ENCODE measurements around the gene SPECC1L. TPM values are rescaled to one million over a fixed set of nuclear protein-coding genes. Genes with fewer than 3 reads are reported as not detected.
"Not testable (repeated sequence)": the region's sequence is repeated elsewhere in the genome, so short reads cannot be mapped to it uniquely, and the experiment has no call there.

The SPECC1L gene
- total and polyA plus RNA-seq, 10 of the 15 experiments (the other 5 are each of a cell fraction or from before 2014, with no cell fraction given), result 1.9 to 40.6 (median 19.1) TPM

- H3K4me1 ChIP-seq (ENCODE audit: control insufficient read depth, insufficient read depth, low read length); BruUV-seq (replicated peaks); H3K4me3 ChIP-seq; in situ Hi-C loops (cut with MboI); H3K79me2 ChIP-seq (ENCODE audit: control insufficient read depth, insufficient read depth, low read length); DNase-seq (ENCODE audit: low read depth, low spot score); H3K27me3 ChIP-seq (replicated peaks in 1 of 2; ENCODE audit: control insufficient read depth in 2 of 2, insufficient read depth in 2 of 2, low read length in 1 of 2); RAD21 ChIA-PET (ENCODE audit: unreplicated experiment); H3K4me2 ChIP-seq (ENCODE audit: control insufficient read depth, insufficient read depth); intact Hi-C loops (cut with micrococcal nuclease; ENCODE audit: unreplicated experiment); SMC1A ChIA-PET (ENCODE audit: uncharacterized antibody, unreplicated experiment); H2AFZ ChIP-seq (ENCODE audit: control insufficient read depth, low read depth, low read length); POLR2A ChIA-PET; H4K20me1 ChIP-seq (ENCODE audit: control insufficient read depth, insufficient read depth); ATAC-seq; H3K36me3 ChIP-seq (ENCODE audit: control insufficient read depth in 2 of 2, insufficient read depth in 2 of 2, low read length in 1 of 2); H3K9me3 ChIP-seq (replicated peaks; ENCODE audit: control insufficient read depth, insufficient read depth, low read length); H3K27ac ChIP-seq (ENCODE audit: control insufficient read depth, insufficient read depth); CTCF ChIA-PET; FAIRE-seq; H3K9ac ChIP-seq (ENCODE audit: control insufficient read depth, insufficient read depth, low read length): not testable (repeated sequence)
- 98% methylated on average over 17 of the region's 19 CpGs for WGBS (ENCODE audit: insufficient coverage, insufficient replicate concordance, low lambda C conversion rate, missing lambda C conversion rate)
These were observed 7.2 kb upstream of the SPECC1L start for GRCh38 chr22:24263479-24263878.

GRCh38 chr22:24264329-24264896, 6.2 kb upstream of the SPECC1L start:
- intact Hi-C loops (cut with micrococcal nuclease; ENCODE audit: unreplicated experiment); BruUV-seq (replicated peaks); SMC1A ChIA-PET (ENCODE audit: uncharacterized antibody, unreplicated experiment); H3K4me1 ChIP-seq (ENCODE audit: control insufficient read depth, insufficient read depth, low read length); H4K20me1 ChIP-seq (ENCODE audit: control insufficient read depth, insufficient read depth); H3K4me3 ChIP-seq; FAIRE-seq; H3K9me3 ChIP-seq (replicated peaks; ENCODE audit: control insufficient read depth, insufficient read depth, low read length); in situ Hi-C loops (cut with MboI); H3K4me2 ChIP-seq (ENCODE audit: control insufficient read depth, insufficient read depth); H3K9ac ChIP-seq (ENCODE audit: control insufficient read depth, insufficient read depth, low read length); H3K36me3 ChIP-seq (ENCODE audit: control insufficient read depth in 2 of 2, insufficient read depth in 2 of 2, low read length in 1 of 2); H3K27ac ChIP-seq (ENCODE audit: control insufficient read depth, insufficient read depth); H3K79me2 ChIP-seq (ENCODE audit: control insufficient read depth, insufficient read depth, low read length); RAD21 ChIA-PET (ENCODE audit: unreplicated experiment); POLR2A ChIA-PET; H3K27me3 ChIP-seq (replicated peaks in 1 of 2; ENCODE audit: control insufficient read depth in 2 of 2, insufficient read depth in 2 of 2, low read length in 1 of 2); ATAC-seq; DNase-seq (ENCODE audit: low read depth, low spot score); CTCF ChIA-PET: not testable (repeated sequence)
- whole genome bisulfite sequencing (ENCODE audit: insufficient coverage, insufficient replicate concordance, low lambda C conversion rate, missing lambda C conversion rate), result 94% methylated on average over 2 of the region's 9 CpGs
- TF ChIP-seq RAD51 (IDR thresholded peaks at IDR 0.05), result peak; percentile 57; the same call in 1 of the 2 replicates
- H2AFZ ChIP-seq (ENCODE audit: control insufficient read depth, low read depth, low read length), result 0 out of 2 replicates have a peak overlapping the region, but pooled peaks have one; percentile 1
